Mesenchymal stem cell (in vitro differentiated cells and primary cell): Measurements from ENCODE around the gene PDLIM1.

Experiments
- DNase-seq: peaks from one replicate; pipeline ENCODE4 v3.0.0-alpha.2; 2013
- H2AFZ ChIP-seq: one replicate; pipeline ENCODE4 v1.6.1; 2013; ENCODE audit warnings: low read depth, mild to moderate bottlenecking, control low read depth, inconsistent platforms, low read length, moderate library complexity
- H2AK5ac ChIP-seq: 2 replicates; pipeline ENCODE4 v1.6.1; 2013; ENCODE audit warnings: low read length, moderate library complexity, mild to moderate bottlenecking, inconsistent platforms; ENCODE audit not compliant: severe bottlenecking
- H2BK120ac ChIP-seq: one replicate; pipeline ENCODE4 v1.6.1; 2013; ENCODE audit warnings: low read depth, mild to moderate bottlenecking, inconsistent platforms, low read length, moderate library complexity
- H2BK12ac ChIP-seq, 2 experiments: one replicate each; pipeline ENCODE4 v1.6.1; 2013; ENCODE audit warnings: inconsistent platforms in 2 of 2, low read length in 2 of 2, mild to moderate bottlenecking in 2 of 2, moderate library complexity in 2 of 2, control low read depth in 1 of 2
- H2BK15ac ChIP-seq: one replicate; pipeline ENCODE4 v1.6.1; 2013; ENCODE audit warnings: mild to moderate bottlenecking, low read depth, inconsistent platforms; ENCODE audit not compliant: poor library complexity, severe bottlenecking
- H2BK5ac ChIP-seq: 2 replicates; pipeline ENCODE4 v1.6.1; 2013; ENCODE audit warnings: low read depth, mild to moderate bottlenecking, low read length, control low read depth, inconsistent platforms; ENCODE audit not compliant: poor library complexity, severe bottlenecking
- H3K14ac ChIP-seq, 2 experiments: one replicate each; pipeline ENCODE4 v1.6.1; 2013; ENCODE audit warnings: inconsistent platforms in 2 of 2, low read length in 2 of 2, control low read depth in 1 of 2, mild to moderate bottlenecking in 1 of 2, moderate library complexity in 1 of 2
- H3K18ac ChIP-seq, 2 experiments: one replicate each; pipeline ENCODE4 v1.6.1; 2013; ENCODE audit warnings: inconsistent platforms in 2 of 2, low read length in 2 of 2, control low read depth in 1 of 2, low read depth in 1 of 2, mild to moderate bottlenecking in 1 of 2
- H3K23ac ChIP-seq, 2 experiments: one replicate each; pipeline ENCODE4 v1.6.1; 2013; ENCODE audit warnings: inconsistent platforms in 2 of 2, low read length in 2 of 2, mild to moderate bottlenecking in 2 of 2, moderate library complexity in 2 of 2, control low read depth in 1 of 2
- H3K27ac ChIP-seq: 2 replicates; pipeline ENCODE4 v1.5.1; 2013; ENCODE audit warnings: mild to moderate bottlenecking, moderate library complexity, low read length, control low read depth, inconsistent platforms; ENCODE audit not compliant: poor library complexity, severe bottlenecking
- H3K27me3 ChIP-seq, 2 experiments: 2 replicates each; pipeline versions ENCODE4 v1.6.1 to v1.7.0; 2013; ENCODE audit warnings: low read length in 2 of 2, mild to moderate bottlenecking in 2 of 2, moderate library complexity in 2 of 2, control low read depth in 1 of 2, inconsistent platforms in 1 of 2; ENCODE audit not compliant: control insufficient read depth in 1 of 2, insufficient read depth in 1 of 2
- H3K36me3 ChIP-seq, 2 experiments: 2 replicates each; pipeline versions ENCODE4 v1.6.1 to v1.7.0; 2013; ENCODE audit warnings: low read length in 2 of 2, control low read depth in 1 of 2, inconsistent platforms in 1 of 2, low read depth in 1 of 2, mild to moderate bottlenecking in 1 of 2; ENCODE audit not compliant: insufficient read depth in 2 of 2, control insufficient read depth in 1 of 2
- H3K4ac ChIP-seq, 2 experiments: one replicate each; pipeline ENCODE4 v1.6.1; 2013; ENCODE audit warnings: inconsistent platforms in 2 of 2, low read length in 2 of 2, mild to moderate bottlenecking in 2 of 2, moderate library complexity in 2 of 2, control low read depth in 1 of 2, low read depth in 1 of 2
- H3K4me1 ChIP-seq: 2 replicates; pipeline ENCODE4 v1.6.1; 2013; ENCODE audit warnings: low read depth, low read length, control low read depth; ENCODE audit not compliant: control insufficient read depth, insufficient read depth
- H3K4me2 ChIP-seq: 2 replicates; pipeline ENCODE4 v1.6.1; 2013; ENCODE audit warnings: low read length, mild to moderate bottlenecking, inconsistent platforms; ENCODE audit not compliant: poor library complexity, severe bottlenecking
- H3K4me3 ChIP-seq, 2 experiments: 2 replicates each; pipeline versions ENCODE4 v1.5.1 to v1.7.0; 2013; ENCODE audit warnings: low read length in 2 of 2, mild to moderate bottlenecking in 2 of 2, control low read depth in 1 of 2, low read depth in 1 of 2; ENCODE audit not compliant: insufficient read depth in 1 of 2
- H3K79me1 ChIP-seq: replicated peaks from 2 replicates; pipeline ENCODE4 v1.6.1; 2013; ENCODE audit warnings: mild to moderate bottlenecking, control low read depth, low read length, inconsistent platforms; ENCODE audit not compliant: poor library complexity, severe bottlenecking
- H3K9ac ChIP-seq: 2 replicates; pipeline ENCODE4 v1.7.0; 2013; ENCODE audit warnings: mild to moderate bottlenecking, low read length, moderate library complexity
- H3K9me3 ChIP-seq: 2 replicates; pipeline ENCODE4 v1.7.0; 2013; ENCODE audit warnings: mild to moderate bottlenecking, low read length; ENCODE audit not compliant: control insufficient read depth
- H4K8ac ChIP-seq: one replicate; pipeline ENCODE4 v1.6.1; 2013; ENCODE audit warnings: inconsistent platforms, mild to moderate bottlenecking, low read length, moderate library complexity
- H4K91ac ChIP-seq: one replicate; pipeline ENCODE4 v1.6.1; 2013; ENCODE audit warnings: mild to moderate bottlenecking, low read length, inconsistent platforms
- WGBS: methylation state at CpG from one replicate; pipeline ENCODE4 v1.1.7; 2013; ENCODE audit warnings: mixed read lengths; 5-methylcytosine and 5-hydroxymethylcytosine counted together

The PDLIM1 gene

DNA sequence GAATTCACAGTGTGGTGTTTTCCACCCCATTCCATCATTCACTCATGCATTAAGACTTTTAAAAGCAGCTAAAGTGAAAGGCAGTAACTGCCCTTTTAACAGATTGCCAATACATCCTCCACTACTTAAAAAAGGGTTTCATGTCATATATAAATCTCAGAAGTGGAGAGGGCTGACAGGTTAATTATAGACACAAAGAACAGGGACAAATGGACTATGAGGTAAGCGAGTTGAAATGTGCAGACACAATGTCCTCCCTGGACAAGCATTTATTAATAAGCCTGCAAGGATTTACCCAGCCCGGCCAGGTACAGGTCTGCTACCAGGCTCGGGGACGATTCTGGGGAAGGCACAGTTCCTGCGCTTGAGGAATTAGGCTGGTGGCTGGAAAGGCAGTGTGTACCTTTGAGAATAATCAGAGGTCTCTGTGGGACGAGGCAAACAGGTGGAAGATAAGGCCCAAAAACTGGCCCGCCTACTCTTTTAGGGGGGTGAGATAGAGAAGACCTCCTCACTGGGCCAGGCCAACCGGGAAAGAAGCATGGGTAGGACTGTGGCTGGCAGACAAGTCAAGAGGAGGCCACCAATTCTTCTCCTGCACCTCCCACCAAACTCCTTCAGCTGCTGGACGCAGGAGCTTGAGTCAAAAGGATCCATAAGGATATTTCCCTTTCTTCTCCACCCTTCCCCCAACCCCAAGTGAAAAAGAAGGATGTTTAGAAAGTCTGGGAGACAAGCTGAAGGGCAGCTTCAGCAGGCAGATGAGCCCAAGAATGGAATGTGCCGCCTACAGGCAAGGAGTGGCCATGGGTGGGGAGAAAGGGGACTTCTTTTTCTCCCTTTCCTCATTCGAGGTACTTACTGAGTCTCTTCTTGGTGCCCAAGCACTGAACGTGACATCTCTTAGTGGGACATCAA lies 1.5 kb downstream of the PDLIM1 start:
- no peaks in the 10 kb centered on the region for H3K9me3 ChIP-seq
- H3K9ac ChIP-seq: no peak overlapping the region
- peak; percentile 65 for DNase-seq
- 43% methylated on average over 11 of the region's 12 CpGs for WGBS
- no peak overlapping the region for H3K27ac ChIP-seq
- peaks cover 20% of the 10 kb centered on the region for H3K79me1 ChIP-seq
- peaks cover 13% of the 10 kb centered on the region for H3K4me1 ChIP-seq
- H2BK15ac ChIP-seq: no peak overlapping the region
- no peak overlapping the region for H2BK5ac ChIP-seq
- peaks cover 0 to 15% of the 10 kb centered on the region in 2 experiments for H3K27me3 ChIP-seq
- H4K91ac ChIP-seq: no peak overlapping the region
- H3K4ac ChIP-seq: peak overlapping the region; percentile 4 to 10
- peak overlapping the region; percentile 23 to 66 for H3K18ac ChIP-seq
- peak overlapping the region; percentile 50 for H2BK120ac ChIP-seq
- no peaks in the 10 kb centered on the region for H3K36me3 ChIP-seq
- H4K8ac ChIP-seq: no peak overlapping the region
- peak overlapping the region; percentile 74 to 85 for H3K4me3 ChIP-seq
- peak overlapping the region; percentile 76 for H2AK5ac ChIP-seq
- peak overlapping the region; percentile 75 for H3K4me2 ChIP-seq
- H2AFZ ChIP-seq: no peak overlapping the region
- H2BK12ac ChIP-seq: peak overlapping the region; percentile 14 to 94
- H3K14ac ChIP-seq: peak overlapping the region in 1 of 2 experiments; percentile 71
- H3K23ac ChIP-seq: no peak overlapping the region

DNA sequence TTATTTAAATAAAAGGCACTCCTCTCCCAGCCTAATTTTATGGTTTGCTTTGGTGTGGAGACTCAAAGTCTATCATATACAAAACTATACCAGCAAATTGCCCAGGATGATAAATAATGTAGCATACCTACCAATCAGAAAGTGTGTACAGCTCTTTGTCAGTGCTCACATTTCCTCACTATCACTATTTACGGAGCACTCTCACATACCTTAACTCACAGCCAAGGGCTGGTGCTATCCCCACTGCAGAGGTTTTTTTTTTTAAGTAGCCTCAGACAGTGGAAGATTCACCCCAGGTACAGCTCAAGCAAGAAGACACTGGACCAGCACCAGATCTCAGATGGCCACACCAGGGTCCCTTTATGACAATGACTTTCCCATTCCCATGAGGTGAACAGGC lies 2.5 kb downstream of the PDLIM1 start:
- Histone ChIP-seq H3K27me3 (peaks cover 0 to 15% of the 10 kb centered on the region in 2 experiments), H3K18ac (no peak overlapping the region), H2BK15ac (no peak overlapping the region), H2BK12ac (no peak overlapping the region), H2BK5ac (no peak overlapping the region), H4K91ac (no peak overlapping the region), H2AFZ (no peak overlapping the region), H4K8ac (no peak overlapping the region), H3K23ac (no peak overlapping the region), H3K79me1 (peaks cover 22% of the 10 kb centered on the region), H3K4me1 (peaks cover 13% of the 10 kb centered on the region), H3K4ac (no peak overlapping the region), H3K14ac (no peak overlapping the region), H3K4me2 (no peak overlapping the region), H3K4me3 (no peak overlapping the region), H3K36me3 (no peaks in the 10 kb centered on the region), H3K27ac (no peak overlapping the region), H2AK5ac (no peak overlapping the region), H3K9ac (no peak overlapping the region), H3K9me3 (no peaks in the 10 kb centered on the region), H2BK120ac (no peak overlapping the region)
- WGBS: 90% methylated on average over 1 of the region's 1 CpG
- DNase-seq: no peak

DNA sequence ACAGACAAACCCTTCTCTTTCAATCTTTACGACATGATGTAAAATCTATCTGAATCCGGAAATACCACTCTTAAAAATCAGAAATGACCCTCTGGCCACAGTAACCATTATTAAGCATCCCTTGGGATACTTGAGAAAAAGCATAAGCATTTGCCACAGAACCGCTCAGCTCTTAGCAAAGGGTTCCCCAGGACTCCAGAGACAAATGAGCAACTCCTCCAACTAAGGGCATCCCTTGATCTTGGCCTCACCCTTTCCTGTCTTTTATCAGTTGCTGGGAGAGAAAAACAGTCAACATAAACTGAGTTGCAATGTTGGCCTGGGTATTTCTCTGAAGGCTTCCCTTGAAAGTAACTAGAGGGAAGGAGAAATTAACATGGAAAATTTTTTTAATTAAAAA lies 3.5 kb downstream of the PDLIM1 start:
- H2BK5ac ChIP-seq: no peak overlapping the region
- H3K4me2 ChIP-seq: no peak overlapping the region

DNA sequence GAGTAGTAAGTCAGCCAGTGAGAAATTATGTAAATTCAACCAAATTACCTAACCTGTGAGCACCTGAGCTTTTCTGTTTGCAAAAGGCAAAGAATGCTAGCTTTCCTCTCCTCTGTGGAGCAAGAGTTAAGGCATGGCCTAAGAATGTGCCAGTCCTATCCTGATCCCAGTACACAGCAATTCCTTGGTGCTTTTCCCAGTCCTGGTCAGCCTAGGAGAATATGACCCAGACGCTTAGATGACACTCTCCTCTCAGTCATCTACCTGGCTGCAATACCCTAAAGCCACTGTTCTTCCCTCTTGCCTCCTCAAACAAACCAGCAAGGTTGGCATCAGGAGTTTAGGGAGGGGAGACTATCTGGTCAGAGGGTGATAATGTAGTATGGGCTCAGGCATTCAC lies 4.1 kb downstream of the PDLIM1 start:
- peaks cover 24% of the 10 kb centered on the region for H3K79me1 ChIP-seq
- no peak overlapping the region for H3K4ac ChIP-seq
- H2AFZ ChIP-seq: no peak overlapping the region
- H3K23ac ChIP-seq: no peak overlapping the region
- no peak overlapping the region for H4K91ac ChIP-seq
- no peak overlapping the region for H2BK15ac ChIP-seq
- H2AK5ac ChIP-seq: peak overlapping the region; percentile 67
- no peak overlapping the region for H3K14ac ChIP-seq
- no peak overlapping the region for H3K4me3 ChIP-seq
- peaks cover 0 to 11% of the 10 kb centered on the region in 2 experiments for H3K27me3 ChIP-seq
- no peaks in the 10 kb centered on the region for H3K9me3 ChIP-seq
- H2BK5ac ChIP-seq: no peak overlapping the region
- H4K8ac ChIP-seq: peak overlapping the region; percentile 2
- H3K36me3 ChIP-seq: no peaks in the 10 kb centered on the region
- H3K4me2 ChIP-seq: no peak overlapping the region
- H3K4me1 ChIP-seq: peaks cover 12% of the 10 kb centered on the region
- H2BK120ac ChIP-seq: no peak overlapping the region
- H3K27ac ChIP-seq: no peak overlapping the region
- no peak overlapping the region for H2BK12ac ChIP-seq
- DNase-seq: no peak
- H3K9ac ChIP-seq: no peak overlapping the region
- peak overlapping the region in 1 of 2 experiments; percentile 43 for H3K18ac ChIP-seq
- WGBS: no CpG with 5 or more reads among the region's 1 CpG

More for the DNA sequence above, 3.5 kb downstream of the PDLIM1 start:
- Histone ChIP-seq H4K8ac (no peak overlapping the region), H3K36me3 (no peaks in the 10 kb centered on the region), H3K4ac (no peak overlapping the region), H3K18ac (no peak overlapping the region), H2AK5ac (no peak overlapping the region), H2BK12ac (no peak overlapping the region), H3K27me3 (peaks cover 0 to 15% of the 10 kb centered on the region in 2 experiments), H3K4me1 (peaks cover 13% of the 10 kb centered on the region), H4K91ac (no peak overlapping the region), H3K27ac (no peak overlapping the region), H3K9me3 (no peaks in the 10 kb centered on the region), H2BK15ac (no peak overlapping the region), H3K9ac (no peak overlapping the region), H2BK120ac (no peak overlapping the region), H3K4me3 (no peak overlapping the region), H3K23ac (no peak overlapping the region), H3K79me1 (peaks cover 24% of the 10 kb centered on the region), H3K14ac (no peak overlapping the region), H2AFZ (no peak overlapping the region)
- 43% methylated on average over 3 of the region's 3 CpGs for WGBS
- no peak for DNase-seq
